ENCODE data around the gene MTHFD2L. TPM values are rescaled to one million over a fixed set of nuclear protein-coding genes. Genes with fewer than 3 reads are reported as not detected.

The MTHFD2L gene
- total RNA-seq, 1 donor, result 15.0 TPM

DNA sequence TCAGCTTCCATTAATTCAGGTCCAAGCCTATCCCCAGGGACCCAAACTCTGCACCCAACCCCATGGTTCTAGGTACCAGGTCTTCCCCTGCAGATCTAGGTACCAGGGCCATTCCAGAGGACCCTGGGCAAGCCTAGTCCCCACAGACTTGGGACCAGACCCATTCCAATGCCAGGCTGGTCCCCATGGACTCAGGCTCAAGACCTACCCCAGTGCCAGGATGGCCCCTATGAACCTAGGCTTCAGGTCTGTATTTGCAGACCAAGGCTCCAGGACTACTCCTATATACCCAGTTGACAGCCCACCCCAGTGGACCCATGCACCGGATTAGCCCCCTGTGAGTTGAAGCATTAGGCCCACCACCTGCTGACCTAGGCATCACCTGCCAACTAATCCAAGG lies 8.9 kb downstream of the MTHFD2L start:
- DNase-seq (ENCODE audit: low read depth), result no peak
- H3K4me3 ChIP-seq (ENCODE audit: low read depth, low read length), result no peak overlapping the region
- TF ChIP-seq CTCF (IDR thresholded peaks at IDR 0.05; ENCODE audit: insufficient read depth, low read length), result no peak

DNA sequence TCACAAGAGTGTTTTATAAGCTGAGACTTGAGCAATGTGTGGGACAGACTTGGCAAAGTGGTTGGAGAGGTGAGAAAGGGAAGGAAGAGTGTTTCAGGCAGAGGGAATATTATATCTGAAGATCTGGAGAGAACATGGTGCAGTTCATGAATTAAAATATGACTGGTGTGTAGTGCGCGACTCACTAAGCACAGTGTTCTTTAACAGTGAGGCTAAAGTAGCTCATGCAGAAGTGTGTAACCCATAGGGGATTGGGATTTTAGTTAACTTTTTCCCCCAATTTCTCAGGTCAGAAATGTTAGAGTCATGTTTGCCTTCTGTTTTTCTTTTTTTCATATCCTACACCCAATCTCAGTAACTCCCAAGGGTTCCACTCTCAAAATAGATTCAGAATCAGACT lies 9.7 kb downstream of the MTHFD2L start:
- no peak overlapping the region for H3K4me3 ChIP-seq (ENCODE audit: low read depth, low read length)
- no peak for DNase-seq (ENCODE audit: low read depth)
- no peak for TF ChIP-seq CTCF (IDR thresholded peaks at IDR 0.05; ENCODE audit: insufficient read depth, low read length)

DNA sequence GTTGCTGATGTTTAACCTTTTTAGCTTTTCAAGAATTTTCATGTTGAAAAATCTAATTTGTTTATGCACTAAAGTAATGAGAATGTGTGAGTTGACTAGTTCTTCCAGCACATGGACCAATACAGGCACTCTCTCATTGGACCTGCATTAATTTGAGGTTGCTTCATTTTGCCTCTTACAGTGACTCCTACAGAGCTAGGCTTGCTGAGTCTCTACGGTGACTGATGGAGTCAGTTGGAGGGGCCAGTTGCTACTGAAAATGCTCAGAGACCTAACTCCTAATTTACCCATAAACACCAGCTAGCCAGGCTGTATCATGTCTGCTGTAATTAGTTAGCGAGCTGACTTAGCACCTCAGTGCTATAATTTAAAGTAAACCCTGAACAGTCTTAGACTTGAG lies 10.9 kb downstream of the MTHFD2L start:
- TF ChIP-seq CTCF (IDR thresholded peaks at IDR 0.05; ENCODE audit: insufficient read depth, low read length), result no peak
- H3K4me3 ChIP-seq (ENCODE audit: low read depth, low read length), result no peak overlapping the region
- no peak for DNase-seq (ENCODE audit: low read depth)

DNA sequence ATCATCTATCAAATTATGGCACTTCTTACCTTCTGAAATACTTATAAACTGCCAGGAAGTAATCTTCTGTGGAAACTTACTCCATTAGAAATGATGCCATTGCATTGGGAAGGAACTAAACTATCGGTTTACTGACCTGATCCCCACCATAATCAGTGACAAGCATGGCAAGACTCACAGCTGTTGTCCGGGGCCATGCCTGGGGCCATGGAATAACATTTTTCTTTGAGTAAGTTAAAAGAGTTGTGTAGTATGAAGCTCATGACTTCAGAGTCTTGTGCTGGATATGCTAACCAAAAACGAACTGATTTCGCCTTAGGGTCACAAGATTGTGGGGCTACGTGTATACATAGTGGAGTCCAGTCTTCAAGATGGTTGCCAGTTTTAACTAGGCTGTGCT lies 15.4 kb downstream of the MTHFD2L start:
- no peak for TF ChIP-seq CTCF (IDR thresholded peaks at IDR 0.05; ENCODE audit: insufficient read depth, low read length)
- no peak overlapping the region for H3K4me3 ChIP-seq (ENCODE audit: low read depth, low read length)
- no peak for DNase-seq (ENCODE audit: low read depth)

DNA sequence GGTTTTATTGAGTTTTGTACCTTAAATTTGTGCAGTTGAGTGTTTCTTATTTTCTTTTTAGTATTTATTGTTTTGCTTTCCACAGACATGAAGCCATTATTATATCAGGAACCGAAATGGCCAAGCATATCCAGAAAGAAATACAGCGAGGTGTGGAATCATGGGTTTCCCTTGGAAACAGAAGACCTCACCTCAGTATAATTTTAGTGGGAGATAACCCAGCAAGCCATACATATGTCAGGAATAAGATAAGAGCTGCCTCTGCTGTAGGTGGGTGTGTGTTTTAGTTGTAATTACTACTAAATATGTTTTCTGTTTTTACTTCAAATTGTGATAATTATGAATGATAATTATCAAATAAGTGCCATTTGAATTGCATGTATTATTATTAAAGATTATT lies 16.5 kb downstream of the MTHFD2L start:
- TF ChIP-seq CTCF (IDR thresholded peaks at IDR 0.05; ENCODE audit: insufficient read depth, low read length), result no peak
- no peak overlapping the region for H3K4me3 ChIP-seq (ENCODE audit: low read depth, low read length)
- no peak for DNase-seq (ENCODE audit: low read depth)

DNA sequence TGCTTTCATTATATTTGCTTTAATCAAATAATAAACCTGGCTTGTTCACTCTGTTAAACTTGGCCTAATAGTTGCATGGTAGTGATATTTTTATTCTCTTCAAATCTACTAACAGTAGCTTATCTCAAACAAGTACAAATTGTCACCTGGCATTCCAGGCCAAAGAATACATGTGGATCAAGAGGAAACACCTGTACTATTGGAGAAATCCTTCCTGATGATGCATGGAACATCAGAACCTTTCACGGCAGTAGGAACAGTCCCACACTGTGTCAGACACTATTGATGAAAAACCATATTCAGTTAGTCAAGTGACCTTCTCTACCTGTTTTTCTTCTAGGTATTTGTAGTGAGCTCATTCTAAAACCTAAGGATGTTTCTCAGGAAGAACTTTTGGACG lies 17.0 kb downstream of the MTHFD2L start:
- DNase-seq (ENCODE audit: low read depth), result no peak
- TF ChIP-seq CTCF (IDR thresholded peaks at IDR 0.05; ENCODE audit: insufficient read depth, low read length), result no peak
- no peak overlapping the region for H3K4me3 ChIP-seq (ENCODE audit: low read depth, low read length)

- no peak for TF ChIP-seq CTCF (IDR thresholded peaks at IDR 0.05; ENCODE audit: insufficient read depth, low read length)
- H3K4me3 ChIP-seq (ENCODE audit: low read depth, low read length), result no peak overlapping the region
- no peak for DNase-seq (ENCODE audit: low read depth)
These were observed 17.5 kb downstream of the MTHFD2L start for GRCh38 chr4:74175379-74175778.
